ENCODE data around the gene CDC42. TPM values are rescaled to one million over a fixed set of nuclear protein-coding genes. Genes with fewer than 3 reads are reported as not detected.
A peak's percentile ranks its signal among the peaks of the same experiment; 100 is the strongest.

Gene CDC42
- total and polyA plus RNA-seq, 10 of the 15 experiments (the other 5 are each of a cell fraction or from before 2014, with no cell fraction given), result 184 to 479 (median 326) TPM

- Histone ChIP-seq H3K79me2 (ENCODE audit: control insufficient read depth, insufficient read depth, low read length) (peaks cover 73% of the 10 kb centered on the region), H3K27ac (ENCODE audit: control insufficient read depth, insufficient read depth) (peak overlapping the region; percentile 36), H3K9ac (ENCODE audit: control insufficient read depth, insufficient read depth, low read length) (peak overlapping the region; percentile 32; the same call in 1 of the 2 replicates), H2AFZ (ENCODE audit: control insufficient read depth, low read depth, low read length) (no peak overlapping the region), H3K4me1 (ENCODE audit: control insufficient read depth, insufficient read depth, low read length) (peaks cover 27% of the 10 kb centered on the region), H3K9me3 (replicated peaks; ENCODE audit: control insufficient read depth, insufficient read depth, low read length) (no peaks in the 10 kb centered on the region), H3K36me3 (ENCODE audit: control insufficient read depth in 2 of 2, insufficient read depth in 2 of 2, low read length in 1 of 2) (peaks cover 3 to 22% of the 10 kb centered on the region in 2 experiments), H3K4me2 (ENCODE audit: control insufficient read depth, insufficient read depth) (peak overlapping the region; percentile 40; the same call in 1 of the 2 replicates), H3K4me3 (no peak overlapping the region), H4K20me1 (ENCODE audit: control insufficient read depth, insufficient read depth) (peaks cover 4% of the 10 kb centered on the region; the same call in 1 of the 2 replicates), H3K27me3 (replicated peaks in 1 of 2; ENCODE audit: control insufficient read depth in 2 of 2, insufficient read depth in 2 of 2, low read length in 1 of 2) (no peaks in the 10 kb centered on the region)
- DNase-seq (ENCODE audit: low read depth, low spot score) (no peak), FAIRE-seq (no peak), ATAC-seq (peak; percentile 75)
- peak; percentile 48; the same call in 1 of the 2 replicates for TF ChIP-seq NFIC (IDR thresholded peaks at IDR 0.05; ENCODE audit: low read depth, low read length)
- no peak for TF ChIP-seq RCOR1 (conservative IDR thresholded peaks at IDR 0.05; ENCODE audit: low read depth, low read length)
- TF ChIP-seq ATF2 (IDR thresholded peaks at IDR 0.05; ENCODE audit: low read length), result 0 out of 2 replicates have a peak, but pooled peaks have one; percentile 19
- peak; percentile 72 for TF ChIP-seq RUNX3 (IDR thresholded peaks at IDR 0.05; ENCODE audit: low read length)
- peak; percentile 61 for TF ChIP-seq JUNB (IDR thresholded peaks at IDR 0.05)
- no peak for TF ChIP-seq TAF1 (IDR thresholded peaks at IDR 0.05; ENCODE audit: borderline replicate concordance, low read depth, low read length)
- RAD21 ChIA-PET (ENCODE audit: unreplicated experiment), result interaction anchor here (1.1 kb wide), 1 partner anchor 20 kb away, joined by 3 read pairs; no protein-coding TSS in a partner anchor
- SMC1A ChIA-PET (ENCODE audit: uncharacterized antibody, unreplicated experiment), result interaction anchor here (0.6 to 1.8 kb wide), 4 partner anchors 9 to 79 kb away, joined by 3 to 8 read pairs (median 4); no protein-coding TSS in a partner anchor
- CTCF ChIA-PET, result interaction anchor here (1.3 kb wide), 1 partner anchor 64 kb away, joined by 3 read pairs; no protein-coding TSS in a partner anchor
- POLR2A ChIA-PET, result interaction anchor here (1.5 kb wide), 1 partner anchor 10 kb away, joined by 6 read pairs; no protein-coding TSS in a partner anchor
- intact Hi-C loops (cut with micrococcal nuclease; ENCODE audit: unreplicated experiment) (loop anchor here (5.0 kb wide), 1 partner anchor 62 kb away; no protein-coding TSS in a partner anchor), in situ Hi-C loops (cut with MboI) (no loop called here)
- BruUV-seq (replicated peaks), result no TSS peak
- 0% methylated on average over 3 of the region's 3 CpGs for WGBS (ENCODE audit: insufficient coverage, insufficient replicate concordance, low lambda C conversion rate, missing lambda C conversion rate)
Measured at GRCh38 chr1:22089134-22089571, 36.6 kb downstream of the CDC42 start.

Data from GM12878 (cell line).